Muscle of leg (tissue), 11 donors: Measurements from ENCODE around the gene TWIST2. TPM values are rescaled to one million over a fixed set of nuclear protein-coding genes. Genes with fewer than 3 reads are reported as not detected.

Experiments used
- DNase-seq: peaks from one replicate; pipeline ENCODE4 v3.0.0; 2013
- H3K27ac ChIP-seq: one replicate; pipeline ENCODE4 v1.5.1; 2013; ENCODE audit warnings: mild to moderate bottlenecking, low read length, control low read depth
- H3K27me3 ChIP-seq: one replicate; pipeline ENCODE4 v1.6.1; 2013; ENCODE audit warnings: low read length; ENCODE audit not compliant: control insufficient read depth, insufficient read depth
- H3K36me3 ChIP-seq: one replicate; pipeline ENCODE4 v1.6.1; 2013; ENCODE audit warnings: low read length; ENCODE audit not compliant: control insufficient read depth, insufficient read depth
- H3K4me1 ChIP-seq: one replicate; pipeline ENCODE4 v1.6.1; 2013; ENCODE audit warnings: low read length; ENCODE audit not compliant: control insufficient read depth, insufficient read depth
- H3K4me3 ChIP-seq: one replicate; pipeline ENCODE4 v1.5.1; 2013; ENCODE audit warnings: low read length, control low read depth
- H3K9me3 ChIP-seq: replicated peaks from 2 replicates; pipeline ENCODE4 v1.6.1; 2013; ENCODE audit warnings: low read depth, low read length; ENCODE audit not compliant: control insufficient read depth
- WGBS: methylation state at CpG from one replicate; pipeline ENCODE4 v1.1.5; 2013; ENCODE audit warnings: missing lambda C conversion rate; ENCODE audit not compliant: insufficient coverage; 5-methylcytosine and 5-hydroxymethylcytosine counted together
- polyA plus RNA-seq, 8 donors: library from polyadenylated mRNA; unstranded; fragments of 120-200 nt; gene quantifications; one replicate each; pipeline versions ENCODE4 v1.2.1 to v1.2.3, GENCODE V29; 2013; ENCODE audit warnings: inconsistent platforms in 1 of 8, low replicate concordance in 1 of 8; ENCODE audit not compliant: insufficient read length in 8 of 8, insufficient read depth in 1 of 8
- total RNA-seq: library from RNA; stranded (reverse); fragments of 120-200 nt; gene quantifications from one replicate; pipeline ENCODE4 v1.2.4, GENCODE V29; 2013

Gene TWIST2
- total and polyA plus RNA-seq, 9 donors: 2.9 to 43.7 (median 6.6) TPM

GRCh38 chr2:238924032-238924431 is 76.1 kb downstream of the TWIST2 start:
- Histone ChIP-seq H3K4me1 (peaks cover 2% of the 10 kb centered on the region), H3K36me3 (no peaks in the 10 kb centered on the region), H3K9me3 (no peaks in the 10 kb centered on the region), H3K27me3 (peaks cover 11% of the 10 kb centered on the region), H3K4me3 (no peak overlapping the region), H3K27ac (no peak overlapping the region)
- DNase-seq: no peak
- WGBS: 74% methylated on average over 12 of the region's 14 CpGs

- H3K9me3 ChIP-seq: no peaks in the 10 kb centered on the region
- DNase-seq: no peak
- no peaks in the 10 kb centered on the region for H3K36me3 ChIP-seq
- H3K4me3 ChIP-seq: no peak overlapping the region
- H3K4me1 ChIP-seq: peaks cover 5% of the 10 kb centered on the region
- peaks cover 11% of the 10 kb centered on the region for H3K27me3 ChIP-seq
- WGBS: 60% methylated on average over 12 of the region's 13 CpGs
- no peak overlapping the region for H3K27ac ChIP-seq
These were observed 76.9 kb downstream of the TWIST2 start for GRCh38 chr2:238924796-238925195.

- Histone ChIP-seq H3K4me1 (peaks cover 10% of the 10 kb centered on the region), H3K27ac (no peak overlapping the region), H3K4me3 (no peak overlapping the region), H3K9me3 (no peaks in the 10 kb centered on the region), H3K36me3 (no peaks in the 10 kb centered on the region), H3K27me3 (peaks cover 13% of the 10 kb centered on the region)
- no peak for DNase-seq
- WGBS: 85% methylated on average over 11 of the region's 13 CpGs
These were observed 77.4 kb downstream of the TWIST2 start for GRCh38 chr2:238925281-238925680.

DNA sequence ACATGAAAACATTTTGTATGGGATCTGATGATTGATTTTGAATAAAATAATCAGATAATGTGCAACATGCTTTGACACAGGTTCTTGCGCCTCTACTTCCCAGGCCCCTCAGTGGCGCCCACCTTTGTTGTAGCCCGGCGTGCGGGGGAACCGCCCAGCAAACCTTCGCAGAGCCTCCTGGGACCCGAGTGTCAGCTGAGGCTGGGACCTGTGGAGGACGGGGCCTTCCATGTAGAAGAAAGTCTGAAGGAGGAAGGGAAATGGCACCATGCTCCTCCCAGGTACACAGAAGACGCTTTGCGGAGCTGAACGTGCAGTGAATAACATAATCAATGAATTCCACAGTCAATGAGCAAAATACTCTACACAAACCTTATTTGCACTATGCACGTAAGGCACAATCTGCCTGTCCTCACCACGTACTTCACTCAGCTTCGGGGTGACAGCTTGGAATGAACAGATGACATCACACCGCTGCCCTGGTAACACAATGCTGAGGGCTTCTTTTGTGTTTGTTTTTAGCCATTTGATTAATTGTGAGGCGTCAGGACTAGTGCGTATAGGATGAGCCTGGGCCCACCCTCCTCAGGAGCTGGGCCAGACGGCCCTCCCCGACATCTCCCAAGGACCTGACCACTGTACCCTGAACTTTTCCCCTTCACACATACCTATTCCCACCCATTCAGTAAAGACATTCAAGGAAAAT is 78.1 kb downstream of the TWIST2 start:
- Histone ChIP-seq H3K4me1 (peaks cover 12% of the 10 kb centered on the region), H3K36me3 (no peaks in the 10 kb centered on the region), H3K27ac (no peak overlapping the region), H3K27me3 (peaks cover 15% of the 10 kb centered on the region), H3K4me3 (no peak overlapping the region), H3K9me3 (no peaks in the 10 kb centered on the region)
- 87% methylated on average over 8 of the region's 20 CpGs for WGBS
- DNase-seq: no peak

GRCh38 chr2:238926761-238927611 is 79.1 kb downstream of the TWIST2 start:
- H3K27ac ChIP-seq: no peak overlapping the region
- peaks cover 15% of the 10 kb centered on the region for H3K27me3 ChIP-seq
- no peak for DNase-seq
- peaks cover 12% of the 10 kb centered on the region for H3K4me1 ChIP-seq
- H3K36me3 ChIP-seq: no peaks in the 10 kb centered on the region
- H3K9me3 ChIP-seq: no peaks in the 10 kb centered on the region
- 84% methylated on average over 16 of the region's 24 CpGs for WGBS
- H3K4me3 ChIP-seq: no peak overlapping the region

DNA sequence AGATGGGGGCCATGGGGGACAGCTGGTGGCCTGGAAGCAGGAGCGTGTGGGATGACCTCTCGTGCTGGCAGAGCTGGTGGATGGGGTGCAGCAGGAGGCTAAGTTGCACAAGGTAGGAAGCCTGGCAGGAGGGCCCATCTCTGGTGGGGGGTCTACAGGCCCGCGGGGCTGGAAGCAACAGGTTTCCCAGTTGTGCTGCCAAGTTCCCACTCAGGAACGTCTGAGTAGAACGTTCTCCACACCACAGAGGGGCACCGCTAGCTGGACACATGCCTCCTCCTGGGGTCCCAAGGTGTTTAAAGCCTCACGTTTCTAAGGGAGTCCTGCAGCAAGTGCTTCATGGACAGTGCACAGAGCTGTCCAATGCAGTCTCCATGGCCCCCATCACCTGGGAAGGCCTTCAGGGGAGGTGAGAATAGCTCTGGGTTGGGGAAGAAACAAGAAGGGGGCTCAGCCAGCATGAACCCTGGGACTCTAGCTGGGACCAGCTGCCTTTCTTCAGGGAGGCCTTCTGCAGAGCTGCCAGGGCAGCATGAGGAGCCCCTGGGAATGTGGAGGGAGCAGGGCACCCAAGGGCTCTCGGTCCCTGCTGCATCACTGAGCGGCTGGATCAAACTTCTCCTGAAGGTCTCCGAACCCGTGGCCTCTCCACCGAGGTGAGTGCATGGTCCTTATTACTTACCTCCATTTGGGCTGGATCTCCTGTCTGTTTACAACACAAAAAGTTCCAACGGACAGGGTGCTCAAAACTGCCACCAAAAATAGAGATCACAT is 80.0 kb downstream of the TWIST2 start:
- Histone ChIP-seq H3K4me1 (peaks cover 12% of the 10 kb centered on the region), H3K4me3 (no peak overlapping the region), H3K9me3 (no peaks in the 10 kb centered on the region), H3K27ac (no peak overlapping the region), H3K36me3 (no peaks in the 10 kb centered on the region), H3K27me3 (peaks cover 13% of the 10 kb centered on the region)
- 81% methylated on average over 12 of the region's 14 CpGs for WGBS
- no peak for DNase-seq

GRCh38 chr2:238928520-238929241 is 80.8 kb downstream of the TWIST2 start:
- peaks cover 12% of the 10 kb centered on the region for H3K4me1 ChIP-seq
- H3K36me3 ChIP-seq: no peaks in the 10 kb centered on the region
- no peak overlapping the region for H3K4me3 ChIP-seq
- no peak overlapping the region for H3K27ac ChIP-seq
- H3K9me3 ChIP-seq: no peaks in the 10 kb centered on the region
- 79% methylated on average over 11 of the region's 18 CpGs for WGBS
- H3K27me3 ChIP-seq: peaks cover 12% of the 10 kb centered on the region
- no peak for DNase-seq

GRCh38 chr2:238929242-238930081 is 81.6 kb downstream of the TWIST2 start:
- DNase-seq: peak; percentile 62
- Histone ChIP-seq H3K27ac (peak overlapping the region; percentile 25), H3K4me1 (peaks cover 12% of the 10 kb centered on the region)

GRCh38 chr2:238930216-238930615 is 82.3 kb downstream of the TWIST2 start:
- Histone ChIP-seq H3K4me3 (no peak overlapping the region), H3K36me3 (no peaks in the 10 kb centered on the region), H3K9me3 (no peaks in the 10 kb centered on the region), H3K27me3 (peaks cover 10% of the 10 kb centered on the region), H3K4me1 (peaks cover 12% of the 10 kb centered on the region), H3K27ac (no peak overlapping the region)
- 92% methylated on average over 2 of the region's 6 CpGs for WGBS
- no peak for DNase-seq

More at GRCh38 chr2:238929242-238930081, 81.6 kb downstream of the TWIST2 start:
- Histone ChIP-seq H3K27me3 (peaks cover 12% of the 10 kb centered on the region), H3K4me3 (no peak overlapping the region), H3K36me3 (no peaks in the 10 kb centered on the region), H3K9me3 (no peaks in the 10 kb centered on the region)
- 47% methylated on average over 3 of the region's 12 CpGs for WGBS
